ENCODE data around the gene AKAP8.
"Not testable (repeated sequence)": the region's sequence is repeated elsewhere in the genome, so short reads cannot be mapped to it uniquely, and the experiment has no call there.

- TF ChIP-seq EZH2phosphoT487 (IDR thresholded peaks at IDR 0.05; ENCODE audit: borderline replicate concordance, low read depth, low read length); CTCF (conservative IDR thresholded peaks at IDR 0.05; ENCODE audit: low read length): not testable (repeated sequence)
Measured at GRCh38 chr19:15360015-15360414, 19.6 kb downstream of the AKAP8 start.

All from OCI-LY7 (cell line).